Kidney epithelial cell (primary cell): Measurements from ENCODE around the gene PRKCQ. TPM values are rescaled to one million over a fixed set of nuclear protein-coding genes. Genes with fewer than 3 reads are reported as not detected.
"Not testable (repeated sequence)": the region's sequence is repeated elsewhere in the genome, so short reads cannot be mapped to it uniquely, and the experiment has no call there.

Experiments used
- DNase-seq: peaks from one replicate; pipeline ENCODE4 v3.0.0-alpha.2; 2010; ENCODE audit warnings: low read depth
- H3K27me3 ChIP-seq: 2 replicates; pipeline ENCODE4 v1.6.0; 2011; ENCODE audit warnings: low read length; ENCODE audit not compliant: control insufficient read depth, insufficient read depth
- H3K36me3 ChIP-seq: 2 replicates; pipeline ENCODE4 v1.5.1; 2011; ENCODE audit warnings: low read length; ENCODE audit not compliant: control insufficient read depth, insufficient read depth
- H3K4me3 ChIP-seq: 2 replicates; pipeline ENCODE4 v1.5.1; 2011; ENCODE audit warnings: low read depth, mild to moderate bottlenecking, control low read depth, low read length
- CTCF ChIP-seq: IDR thresholded peaks from 2 replicates; pipeline ENCODE4 v1.5.1; 2011; ENCODE audit warnings: mild to moderate bottlenecking, moderate library complexity, low read length, control low read depth, inconsistent platforms; ENCODE audit not compliant: insufficient read depth, poor library complexity, severe bottlenecking
- total RNA-seq: library from RNA; depleted of rRNA; stranded (reverse); fragments of >200 nt; gene quantifications from 2 replicates; pipeline ENCODE4 v1.2.3, GENCODE V29; 2015

Gene PRKCQ
- total RNA-seq, 1 donor from 2014 or later: 8.1 TPM

GRCh38 chr10:6386346-6386745, 193.7 kb downstream of the PRKCQ start:
- TF ChIP-seq CTCF: no peak
- no peak overlapping the region for H3K4me3 ChIP-seq
- no peak for DNase-seq
- no peaks in the 10 kb centered on the region for H3K27me3 ChIP-seq
- no peaks in the 10 kb centered on the region for H3K36me3 ChIP-seq

- DNase-seq: peak; percentile 48
- TF ChIP-seq CTCF: no peak
- H3K4me3 ChIP-seq: no peak overlapping the region
- no peaks in the 10 kb centered on the region for H3K27me3 ChIP-seq
- H3K36me3 ChIP-seq: no peaks in the 10 kb centered on the region
Observed at GRCh38 chr10:6385665-6386064, 194.4 kb downstream of the PRKCQ start.

- no peak for DNase-seq
- Histone ChIP-seq H3K36me3 (no peaks in the 10 kb centered on the region), H3K27me3 (no peaks in the 10 kb centered on the region), H3K4me3 (no peak overlapping the region)
- no peak for TF ChIP-seq CTCF
Observed at GRCh38 chr10:6384847-6385246, 195.2 kb downstream of the PRKCQ start.

GRCh38 chr10:6384031-6384430, 196.0 kb downstream of the PRKCQ start:
- Histone ChIP-seq H3K36me3 (no peaks in the 10 kb centered on the region), H3K27me3 (no peaks in the 10 kb centered on the region), H3K4me3 (no peak overlapping the region)
- no peak for TF ChIP-seq CTCF
- no peak for DNase-seq

- H3K4me3 ChIP-seq: no peak overlapping the region
- TF ChIP-seq CTCF: no peak
- no peaks in the 10 kb centered on the region for H3K27me3 ChIP-seq
- H3K36me3 ChIP-seq: no peaks in the 10 kb centered on the region
- DNase-seq: no peak
Observed at GRCh38 chr10:6383096-6383812, 196.8 kb downstream of the PRKCQ start.

GRCh38 chr10:6382081-6382480, 198.0 kb downstream of the PRKCQ start:
- TF ChIP-seq CTCF: no peak
- Histone ChIP-seq H3K27me3 (no peaks in the 10 kb centered on the region), H3K4me3 (no peak overlapping the region), H3K36me3 (no peaks in the 10 kb centered on the region)
- no peak for DNase-seq

- not testable (repeated sequence) for H3K4me3 ChIP-seq, H3K27me3 ChIP-seq, H3K36me3 ChIP-seq, DNase-seq
Observed at GRCh38 chr10:6380478-6380877, 199.6 kb downstream of the PRKCQ start.
